Adrenal gland (tissue), 12 donors: ENCODE data around the gene SPAG16. TPM values are rescaled to one million over a fixed set of nuclear protein-coding genes. Genes with fewer than 3 reads are reported as not detected.

Experiments
- DNase-seq, 7 donors: peaks; one replicate each; pipeline ENCODE4 v3.0.0-alpha.2; 2019 to 2020
- H3K27ac ChIP-seq, 5 donors: fragments of 200-600 bp; sonication (generic) in 4 of 5; 1 replicate in 3 of 5; 2 replicates in 2 of 5; pipeline versions ENCODE4 v1.5.1 to v1.8.0; 2016 to 2020; ENCODE audit warnings: mild to moderate bottlenecking in 1 of 5
- H3K27me3 ChIP-seq: fragments of 200-600 bp; 2 replicates; pipeline ENCODE4 v1.8.0; 2021
- H3K36me3 ChIP-seq, 2 donors: fragments of 200-600 bp; replicated peaks in 1 of 2; 1 replicate in 1 of 2; 2 replicates in 1 of 2; pipeline versions ENCODE4 v1.5.1 to v1.8.0; 2018 to 2022
- H3K4me1 ChIP-seq, 2 donors: fragments of 200-600 bp; replicated peaks in 1 of 2; 1 replicate in 1 of 2; 2 replicates in 1 of 2; pipeline versions ENCODE4 v1.5.1 to v1.8.0; 2018 to 2021
- H3K4me3 ChIP-seq, 4 donors: fragments of 200-600 bp; sonication (generic) in 3 of 4; one replicate each; pipeline ENCODE4 v1.5.1; 2016 to 2018
- H3K9me3 ChIP-seq, 3 donors: fragments of 200-600 bp; sonication (generic) in 1 of 3; replicated peaks in 1 of 3; 1 replicate in 2 of 3; 2 replicates in 1 of 3; pipeline versions ENCODE4 v1.5.1 to v1.8.0; 2016 to 2021
- POLR2A ChIP-seq, 2 donors: fragments of 450-650 bp; IDR thresholded peaks; one replicate each; pipeline ENCODE4 v1.6.1; 2017; ENCODE audit warnings: antibody characterized with exemption in 2 of 2, mild to moderate bottlenecking in 2 of 2, moderate library complexity in 1 of 2
- WGBS, 4 donors: extraction: QIAGEN DNeasy Blood & Tissue Kit in 2 of 4; methylation state at CpG; one replicate each; pipeline versions ENCODE4 v1.1.5 to v1.1.7; 2013 to 2017; 5-methylcytosine and 5-hydroxymethylcytosine counted together
- intact Hi-C, 2 donors: fragments of 100-400 bp; cut with DNase I; formaldehyde crosslinking; loops; one replicate each; pipeline versions ENCODE4 v1.14.1 to v1.15.0; 2022 to 2023
- polyA plus RNA-seq, 3 donors: library from polyadenylated mRNA; stranded (reverse); fragments of 200-250 nt in 2 of 3; fragments of 350-450 nt in 1 of 3; fragmentation: Illumina TruSeq in 1 of 3; extraction: RNeasy Lipid Tissue Mini Kit (QIAGEN cat#74804) in 1 of 3; gene quantifications; one replicate each; pipeline ENCODE4 v1.2.3, GENCODE V29; 2013 to 2014
- total RNA-seq, 9 donors: library from RNA; depleted of rRNA in 4 of 9; stranded (reverse); fragments of >200 nt in 4 of 9; fragments of 120-200 nt in 1 of 9; fragmentation: NEBNext Ultra II Directional in 1 of 9; extraction: Animal tissue kit (Norgen Biotek cat#: 25700) in 1 of 9; gene quantifications; one replicate each; pipeline versions ENCODE4 v1.1.0 to v1.2.4, GENCODE V29; 2013 to 2023
- TF ChIP-seq, protein P1 (sequence below), 6 experiments: fragments of 450-650 bp in 4 of 6; fragments of 200-600 bp in 2 of 6; sonication (generic) in 1 of 6; IDR thresholded peaks; 1 replicate in 5 of 6; 2 replicates in 1 of 6; pipeline versions ENCODE4 v1.5.1 to v1.8.0; 2016 to 2021; ENCODE audit warnings: antibody characterized with exemption in 6 of 6, mild to moderate bottlenecking in 2 of 6, moderate library complexity in 1 of 6
- donor health status: healthy with polysubstance abuse.
- donor health status: Bipolar disorder and iron deficiency.
- donor health status: DM: yes; HTN: yes; CAD: no.
- donor health status: DM: no; HTN: no; CAD: no.
- donor health status: DM: no; HTN: no; CAD: no.
- donor health status: DM: yes; HTN: yes; CAD: no.

SPAG16 gene
- total and polyA plus RNA-seq, 12 donors = 12.4 to 45.3 (median 21.8) TPM

DNA sequence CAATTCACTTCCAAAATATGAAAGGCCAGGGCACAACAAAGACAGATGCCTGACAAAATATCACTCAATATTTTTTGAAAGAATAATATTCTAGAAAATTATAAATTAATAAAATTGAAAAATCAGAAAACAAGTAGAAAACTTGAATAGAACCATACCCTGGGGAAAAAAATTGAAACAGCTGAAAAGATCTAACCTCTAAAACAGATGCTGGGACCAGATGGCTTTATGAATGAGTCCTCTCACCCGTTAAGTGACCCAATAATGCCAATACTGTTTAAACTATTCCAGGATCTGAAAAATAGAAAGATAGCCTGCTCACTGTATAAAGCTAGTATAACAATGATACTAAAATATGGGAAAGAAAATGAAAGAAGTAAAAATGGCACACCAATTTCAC, 804.3 kb downstream of the SPAG16 start:
- no peaks in the 10 kb centered on the region for H3K36me3 ChIP-seq
- 55 to 66% (median 62%) methylated on average over 1 of the region's 1 CpG for WGBS, 4 donors
- H3K27ac ChIP-seq = no peak overlapping the region
- H3K4me1 ChIP-seq = no peaks in the 10 kb centered on the region
- no peak for DNase-seq
- TF ChIP-seq, protein P1, sequence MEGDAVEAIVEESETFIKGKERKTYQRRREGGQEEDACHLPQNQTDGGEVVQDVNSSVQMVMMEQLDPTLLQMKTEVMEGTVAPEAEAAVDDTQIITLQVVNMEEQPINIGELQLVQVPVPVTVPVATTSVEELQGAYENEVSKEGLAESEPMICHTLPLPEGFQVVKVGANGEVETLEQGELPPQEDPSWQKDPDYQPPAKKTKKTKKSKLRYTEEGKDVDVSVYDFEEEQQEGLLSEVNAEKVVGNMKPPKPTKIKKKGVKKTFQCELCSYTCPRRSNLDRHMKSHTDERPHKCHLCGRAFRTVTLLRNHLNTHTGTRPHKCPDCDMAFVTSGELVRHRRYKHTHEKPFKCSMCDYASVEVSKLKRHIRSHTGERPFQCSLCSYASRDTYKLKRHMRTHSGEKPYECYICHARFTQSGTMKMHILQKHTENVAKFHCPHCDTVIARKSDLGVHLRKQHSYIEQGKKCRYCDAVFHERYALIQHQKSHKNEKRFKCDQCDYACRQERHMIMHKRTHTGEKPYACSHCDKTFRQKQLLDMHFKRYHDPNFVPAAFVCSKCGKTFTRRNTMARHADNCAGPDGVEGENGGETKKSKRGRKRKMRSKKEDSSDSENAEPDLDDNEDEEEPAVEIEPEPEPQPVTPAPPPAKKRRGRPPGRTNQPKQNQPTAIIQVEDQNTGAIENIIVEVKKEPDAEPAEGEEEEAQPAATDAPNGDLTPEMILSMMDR (IDR thresholded peaks at IDR 0.05) = no peak
- TF ChIP-seq POLR2A (IDR thresholded peaks at IDR 0.05) = no peak
- no peaks in the 10 kb centered on the region for H3K9me3 ChIP-seq
- intact Hi-C loops = no loop called here
- H3K4me3 ChIP-seq = no peak overlapping the region
- H3K27me3 ChIP-seq = no peaks in the 10 kb centered on the region

DNA sequence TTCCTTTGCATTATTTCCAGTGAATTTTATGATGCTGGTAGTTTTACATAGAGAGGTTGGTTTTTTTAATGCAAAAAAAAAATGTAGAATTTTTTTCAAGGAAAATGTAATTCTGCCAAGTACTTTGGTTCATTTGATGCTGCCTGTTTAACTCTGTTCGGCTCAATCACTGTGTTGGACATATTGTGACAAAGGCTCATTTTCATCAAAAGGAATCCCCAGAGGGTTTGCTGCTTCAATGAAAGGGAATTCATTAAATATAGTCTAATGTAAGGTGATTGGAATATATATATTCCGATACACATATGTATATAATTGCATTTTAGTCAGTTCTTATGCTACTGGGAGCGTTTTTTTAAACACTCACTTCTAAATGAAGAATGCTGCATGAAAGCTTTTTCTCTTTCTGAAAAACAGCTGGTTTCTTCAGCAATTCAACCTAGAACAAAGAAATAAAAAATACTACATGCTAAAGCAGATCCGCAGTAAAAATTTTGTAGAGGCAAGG, 812.0 kb downstream of the SPAG16 start:
- no peaks in the 10 kb centered on the region for H3K9me3 ChIP-seq
- no peak for TF ChIP-seq POLR2A (IDR thresholded peaks at IDR 0.05)
- TF ChIP-seq, protein P1 (IDR thresholded peaks at IDR 0.05) = no peak
- intact Hi-C loops = no loop called here
- no peaks in the 10 kb centered on the region for H3K27me3 ChIP-seq
- no peaks in the 10 kb centered on the region for H3K36me3 ChIP-seq
- 77 to 87% (median 80%) methylated on average over 4 of the region's 4 CpGs for whole genome bisulfite sequencing, 4 donors
- no peak overlapping the region for H3K27ac ChIP-seq
- no peak for DNase-seq
- no peak overlapping the region for H3K4me3 ChIP-seq
- H3K4me1 ChIP-seq = no peaks in the 10 kb centered on the region

DNA sequence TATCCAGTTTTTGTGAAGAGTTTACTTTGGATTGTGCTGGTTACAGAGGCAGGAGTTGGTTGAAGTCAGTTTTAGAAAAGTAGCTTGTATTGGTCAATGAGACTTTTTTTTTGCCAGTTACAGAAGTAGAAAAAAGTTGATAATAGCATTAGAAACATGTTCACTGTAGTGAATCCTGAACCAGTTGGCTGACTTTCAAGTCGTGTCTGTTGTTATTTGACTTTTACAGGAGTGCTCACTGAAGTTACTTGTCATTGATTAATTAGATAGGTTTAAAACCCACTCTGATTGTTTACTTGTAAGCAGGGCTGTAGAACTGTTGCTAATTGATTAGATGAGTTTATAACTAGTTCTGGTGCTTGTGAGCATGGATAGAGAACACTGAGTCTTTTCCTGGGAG, 814.5 kb downstream of the SPAG16 start:
- TF ChIP-seq, protein P1 (IDR thresholded peaks at IDR 0.05) = no peak
- no peak for TF ChIP-seq POLR2A (IDR thresholded peaks at IDR 0.05)
- Histone ChIP-seq H3K4me1 (no peaks in the 10 kb centered on the region), H3K4me3 (no peak overlapping the region), H3K9me3 (no peaks in the 10 kb centered on the region), H3K27ac (no peak overlapping the region), H3K27me3 (no peaks in the 10 kb centered on the region), H3K36me3 (no peaks in the 10 kb centered on the region)
- no peak for DNase-seq
- intact Hi-C loops = no loop called here
- 9 to 33% (median 27%) methylated on average over 1 of the region's 1 CpG for WGBS, 4 donors

DNA sequence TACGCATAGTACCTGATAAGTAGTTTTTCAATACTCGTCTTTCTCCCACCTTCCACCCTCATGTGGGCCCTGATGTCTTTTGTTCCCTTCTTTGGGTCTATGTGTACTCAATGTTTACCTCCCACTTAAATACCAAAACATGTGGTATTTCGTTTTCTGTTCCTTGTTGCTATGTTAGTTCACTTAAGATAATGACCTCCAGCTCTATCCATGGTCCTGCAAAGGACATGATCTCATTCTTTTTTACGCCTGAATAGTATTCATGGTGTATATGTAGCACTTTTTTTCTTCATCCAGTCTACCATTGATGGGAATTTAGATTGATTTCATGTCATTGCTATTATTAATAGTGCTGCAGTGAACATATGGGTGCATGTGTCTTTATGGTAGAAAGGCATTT, 816.2 kb downstream of the SPAG16 start:
- no peaks in the 10 kb centered on the region for H3K27me3 ChIP-seq
- 74 to 83% (median 77%) methylated on average over 4 of the region's 4 CpGs for WGBS, 4 donors
- H3K4me1 ChIP-seq = no peaks in the 10 kb centered on the region
- no peak for DNase-seq
- intact Hi-C loops = no loop called here
- TF ChIP-seq POLR2A (IDR thresholded peaks at IDR 0.05) = no peak
- TF ChIP-seq, protein P1 (IDR thresholded peaks at IDR 0.05) = no peak
- no peaks in the 10 kb centered on the region for H3K36me3 ChIP-seq
- no peak overlapping the region for H3K4me3 ChIP-seq
- no peaks in the 10 kb centered on the region for H3K9me3 ChIP-seq
- H3K27ac ChIP-seq = no peak overlapping the region
